ENCODE results near the gene RNASET2. TPM values are rescaled to one million over a fixed set of nuclear protein-coding genes. Genes with fewer than 3 reads are reported as not detected.

Gene RNASET2
- total and polyA plus RNA-seq, 2 of the 13 experiments (the other 11 are each of a cell fraction or from before 2014, with no cell fraction given): 44.6 to 597 TPM

DNA sequence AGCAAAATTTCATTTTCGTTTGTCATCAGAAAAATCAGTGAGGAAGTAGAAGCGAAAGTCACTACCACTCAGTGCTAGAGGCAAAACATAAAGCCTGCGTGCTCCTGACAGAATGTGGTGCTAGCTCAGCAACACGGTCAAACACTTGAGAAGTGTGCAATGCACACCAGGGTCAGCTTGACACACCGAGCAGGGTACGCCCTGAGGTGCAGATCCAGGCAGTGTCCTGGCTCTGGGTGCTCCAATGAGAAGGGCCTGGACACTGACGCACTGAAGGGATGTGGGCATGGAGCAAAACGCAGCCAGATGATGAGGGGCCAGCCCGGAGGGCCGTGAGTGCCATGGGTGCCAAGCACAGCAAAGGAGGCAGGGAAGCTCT is 5.9 kb downstream of the RNASET2 start (continued):
- TF ChIP-seq SIN3B (IDR thresholded peaks at IDR 0.05; ENCODE audit: low read length) (no peak), ZNF451 (CRISPR knock-in tag; IDR thresholded peaks at IDR 0.05) (no peak), RBFOX2 (IDR thresholded peaks at IDR 0.05; ENCODE audit: low read depth, low read length) (peak; percentile 5; the same call in 1 of the 2 replicates), MTF2 (CRISPR knock-in tag; IDR thresholded peaks at IDR 0.05; ENCODE audit: borderline replicate concordance) (no peak), ZNF577 (CRISPR knock-in tag; IDR thresholded peaks at IDR 0.05; ENCODE audit: borderline replicate concordance, low read depth) (no peak), KDM4B (CRISPR knock-in tag; IDR thresholded peaks at IDR 0.05) (no peak), ZNF660 (CRISPR knock-in tag; IDR thresholded peaks at IDR 0.05; ENCODE audit: borderline replicate concordance, low read depth) (no peak), ZNF260 (CRISPR knock-in tag; IDR thresholded peaks at IDR 0.05; ENCODE audit: borderline replicate concordance, low read depth) (no peak), NRL (CRISPR knock-in tag; IDR thresholded peaks at IDR 0.05; ENCODE audit: borderline replicate concordance) (peak; percentile 77; the same call in 1 of the 2 replicates), PHF5A (CRISPR knock-in tag; IDR thresholded peaks at IDR 0.05; ENCODE audit: low read depth, unreplicated experiment) (no peak), MEIS1 (CRISPR knock-in tag; IDR thresholded peaks at IDR 0.05; ENCODE audit: borderline replicate concordance) (no peak), ZNF780A (CRISPR knock-in tag; IDR thresholded peaks at IDR 0.05) (no peak), PAX8 (CRISPR knock-in tag; IDR thresholded peaks at IDR 0.05; ENCODE audit: borderline replicate concordance) (no peak), ZNF782 (CRISPR knock-in tag; IDR thresholded peaks at IDR 0.05; ENCODE audit: borderline replicate concordance) (no peak), ZNF75D (CRISPR knock-in tag; IDR thresholded peaks at IDR 0.05; ENCODE audit: borderline replicate concordance) (no peak), MAFF (IDR thresholded peaks at IDR 0.05; ENCODE audit: low read depth, low read length) (peak; percentile 79)
- TF ChIP-seq, protein P1, sequence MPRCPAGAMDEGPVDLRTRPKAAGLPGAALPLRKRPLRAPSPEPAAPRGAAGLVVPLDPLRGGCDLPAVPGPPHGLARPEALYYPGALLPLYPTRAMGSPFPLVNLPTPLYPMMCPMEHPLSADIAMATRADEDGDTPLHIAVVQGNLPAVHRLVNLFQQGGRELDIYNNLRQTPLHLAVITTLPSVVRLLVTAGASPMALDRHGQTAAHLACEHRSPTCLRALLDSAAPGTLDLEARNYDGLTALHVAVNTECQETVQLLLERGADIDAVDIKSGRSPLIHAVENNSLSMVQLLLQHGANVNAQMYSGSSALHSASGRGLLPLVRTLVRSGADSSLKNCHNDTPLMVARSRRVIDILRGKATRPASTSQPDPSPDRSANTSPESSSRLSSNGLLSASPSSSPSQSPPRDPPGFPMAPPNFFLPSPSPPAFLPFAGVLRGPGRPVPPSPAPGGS (CRISPR knock-in tag; IDR thresholded peaks at IDR 0.05): no peak
- TF ChIP-seq, protein P2, sequence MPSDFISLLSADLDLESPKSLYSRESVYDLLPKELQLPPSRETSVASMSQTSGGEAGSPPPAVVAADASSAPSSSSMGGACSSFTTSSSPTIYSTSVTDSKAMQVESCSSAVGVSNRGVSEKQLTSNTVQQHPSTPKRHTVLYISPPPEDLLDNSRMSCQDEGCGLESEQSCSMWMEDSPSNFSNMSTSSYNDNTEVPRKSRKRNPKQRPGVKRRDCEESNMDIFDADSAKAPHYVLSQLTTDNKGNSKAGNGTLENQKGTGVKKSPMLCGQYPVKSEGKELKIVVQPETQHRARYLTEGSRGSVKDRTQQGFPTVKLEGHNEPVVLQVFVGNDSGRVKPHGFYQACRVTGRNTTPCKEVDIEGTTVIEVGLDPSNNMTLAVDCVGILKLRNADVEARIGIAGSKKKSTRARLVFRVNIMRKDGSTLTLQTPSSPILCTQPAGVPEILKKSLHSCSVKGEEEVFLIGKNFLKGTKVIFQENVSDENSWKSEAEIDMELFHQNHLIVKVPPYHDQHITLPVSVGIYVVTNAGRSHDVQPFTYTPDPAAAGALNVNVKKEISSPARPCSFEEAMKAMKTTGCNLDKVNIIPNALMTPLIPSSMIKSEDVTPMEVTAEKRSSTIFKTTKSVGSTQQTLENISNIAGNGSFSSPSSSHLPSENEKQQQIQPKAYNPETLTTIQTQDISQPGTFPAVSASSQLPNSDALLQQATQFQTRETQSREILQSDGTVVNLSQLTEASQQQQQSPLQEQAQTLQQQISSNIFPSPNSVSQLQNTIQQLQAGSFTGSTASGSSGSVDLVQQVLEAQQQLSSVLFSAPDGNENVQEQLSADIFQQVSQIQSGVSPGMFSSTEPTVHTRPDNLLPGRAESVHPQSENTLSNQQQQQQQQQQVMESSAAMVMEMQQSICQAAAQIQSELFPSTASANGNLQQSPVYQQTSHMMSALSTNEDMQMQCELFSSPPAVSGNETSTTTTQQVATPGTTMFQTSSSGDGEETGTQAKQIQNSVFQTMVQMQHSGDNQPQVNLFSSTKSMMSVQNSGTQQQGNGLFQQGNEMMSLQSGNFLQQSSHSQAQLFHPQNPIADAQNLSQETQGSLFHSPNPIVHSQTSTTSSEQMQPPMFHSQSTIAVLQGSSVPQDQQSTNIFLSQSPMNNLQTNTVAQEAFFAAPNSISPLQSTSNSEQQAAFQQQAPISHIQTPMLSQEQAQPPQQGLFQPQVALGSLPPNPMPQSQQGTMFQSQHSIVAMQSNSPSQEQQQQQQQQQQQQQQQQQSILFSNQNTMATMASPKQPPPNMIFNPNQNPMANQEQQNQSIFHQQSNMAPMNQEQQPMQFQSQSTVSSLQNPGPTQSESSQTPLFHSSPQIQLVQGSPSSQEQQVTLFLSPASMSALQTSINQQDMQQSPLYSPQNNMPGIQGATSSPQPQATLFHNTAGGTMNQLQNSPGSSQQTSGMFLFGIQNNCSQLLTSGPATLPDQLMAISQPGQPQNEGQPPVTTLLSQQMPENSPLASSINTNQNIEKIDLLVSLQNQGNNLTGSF (CRISPR knock-in tag; IDR thresholded peaks at IDR 0.05): no peak
- TF ChIP-seq, protein P3, sequence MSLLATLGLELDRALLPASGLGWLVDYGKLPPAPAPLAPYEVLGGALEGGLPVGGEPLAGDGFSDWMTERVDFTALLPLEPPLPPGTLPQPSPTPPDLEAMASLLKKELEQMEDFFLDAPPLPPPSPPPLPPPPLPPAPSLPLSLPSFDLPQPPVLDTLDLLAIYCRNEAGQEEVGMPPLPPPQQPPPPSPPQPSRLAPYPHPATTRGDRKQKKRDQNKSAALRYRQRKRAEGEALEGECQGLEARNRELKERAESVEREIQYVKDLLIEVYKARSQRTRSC (CRISPR knock-in tag; IDR thresholded peaks at IDR 0.05; ENCODE audit: low read depth): no peak
- TF ChIP-seq, protein P4, sequence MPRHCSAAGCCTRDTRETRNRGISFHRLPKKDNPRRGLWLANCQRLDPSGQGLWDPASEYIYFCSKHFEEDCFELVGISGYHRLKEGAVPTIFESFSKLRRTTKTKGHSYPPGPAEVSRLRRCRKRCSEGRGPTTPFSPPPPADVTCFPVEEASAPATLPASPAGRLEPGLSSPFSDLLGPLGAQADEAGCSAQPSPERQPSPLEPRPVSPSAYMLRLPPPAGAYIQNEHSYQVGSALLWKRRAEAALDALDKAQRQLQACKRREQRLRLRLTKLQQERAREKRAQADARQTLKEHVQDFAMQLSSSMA (CRISPR knock-in tag; IDR thresholded peaks at IDR 0.05): no peak
- TF ChIP-seq, protein P5, sequence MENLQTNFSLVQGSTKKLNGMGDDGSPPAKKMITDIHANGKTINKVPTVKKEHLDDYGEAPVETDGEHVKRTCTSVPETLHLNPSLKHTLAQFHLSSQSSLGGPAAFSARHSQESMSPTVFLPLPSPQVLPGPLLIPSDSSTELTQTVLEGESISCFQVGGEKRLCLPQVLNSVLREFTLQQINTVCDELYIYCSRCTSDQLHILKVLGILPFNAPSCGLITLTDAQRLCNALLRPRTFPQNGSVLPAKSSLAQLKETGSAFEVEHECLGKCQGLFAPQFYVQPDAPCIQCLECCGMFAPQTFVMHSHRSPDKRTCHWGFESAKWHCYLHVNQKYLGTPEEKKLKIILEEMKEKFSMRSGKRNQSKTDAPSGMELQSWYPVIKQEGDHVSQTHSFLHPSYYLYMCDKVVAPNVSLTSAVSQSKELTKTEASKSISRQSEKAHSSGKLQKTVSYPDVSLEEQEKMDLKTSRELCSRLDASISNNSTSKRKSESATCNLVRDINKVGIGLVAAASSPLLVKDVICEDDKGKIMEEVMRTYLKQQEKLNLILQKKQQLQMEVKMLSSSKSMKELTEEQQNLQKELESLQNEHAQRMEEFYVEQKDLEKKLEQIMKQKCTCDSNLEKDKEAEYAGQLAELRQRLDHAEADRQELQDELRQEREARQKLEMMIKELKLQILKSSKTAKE (CRISPR knock-in tag; IDR thresholded peaks at IDR 0.05; ENCODE audit: borderline replicate concordance): no peak

Data from HepG2 (cell line).